Vein endothelial cell (primary cell): ENCODE results near the gene CYP2U1. TPM values are rescaled to one million over a fixed set of nuclear protein-coding genes. Genes with fewer than 3 reads are reported as not detected.

ENCODE experiments used
- total RNA-seq: library from RNA; depleted of rRNA; stranded (reverse); fragments of >200 nt; gene quantifications from 2 replicates; pipeline ENCODE4 v1.2.3, GENCODE V29; 2012

Gene CYP2U1
- 5.3 and 6.5 TPM in 2 replicates for total RNA-seq

GRCh38 chr4:107930821-107931774 is at the start of gene CYP2U1:
CYP2U1 (plus strand) TSS chr4:107931549; CDS start chr4:107931644, 95 bp downstream.

GRCh38 chr4:107989537-107990386 is 58.4 kb downstream of the CYP2U1 start, which contains the start of gene HADH:
HADH (plus strand) TSS chr4:107989889; CDS start chr4:107989933, 44 bp downstream.

Other genes with a start within 250 kb of the CYP2U1 start
- 63.0 and 71.3 TPM in 2 replicates for gene PAPSS1, start 211.3 kb upstream of the CYP2U1 start, total RNA-seq
- gene SGMS2, start 106.6 kb upstream of the CYP2U1 start, total RNA-seq = 86.9 and 91.5 TPM in 2 replicates
- gene HADH, start 58.3 kb downstream of the CYP2U1 start, total RNA-seq = 7.0 and 7.2 TPM in 2 replicates
- gene LEF1, start 237.4 kb downstream of the CYP2U1 start, total RNA-seq = 0.67 and 2.0 TPM in 2 replicates